ENCODE measurements around the gene PLD4.

Gene PLD4

DNA sequence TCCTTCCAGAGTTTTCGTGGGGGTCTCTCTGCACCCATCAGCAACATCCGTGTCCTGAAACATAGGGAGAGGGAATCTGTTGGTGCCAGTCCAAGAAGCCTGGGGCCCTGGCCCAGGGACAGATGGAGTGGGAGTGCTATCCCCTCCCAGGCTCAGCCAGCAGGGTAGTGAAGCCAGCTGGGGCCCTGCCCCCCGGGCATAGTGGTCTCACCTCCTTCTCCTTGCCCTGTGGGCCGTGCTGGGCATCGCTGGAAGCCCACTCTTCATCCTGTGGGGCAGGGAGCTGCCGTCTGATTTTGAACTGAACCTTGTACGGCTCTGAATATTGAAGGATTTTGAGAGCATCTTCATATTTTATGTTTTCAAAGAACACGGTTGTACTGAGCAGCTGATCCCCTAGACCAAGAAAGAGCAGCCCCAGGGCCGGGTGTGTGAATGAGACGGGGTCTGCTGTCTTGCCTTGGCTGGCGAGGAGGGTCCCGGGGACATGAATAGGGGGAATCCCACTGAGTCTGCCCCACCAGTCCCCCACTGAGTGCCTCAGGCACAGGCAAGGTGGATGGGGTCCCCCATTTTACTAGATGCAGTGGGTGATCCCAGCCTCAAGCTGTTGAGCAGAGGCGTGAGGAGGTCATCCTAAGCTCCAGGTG is 30.2 kb downstream of the PLD4 start:
- no peak for DNase-seq (ENCODE audit: low spot score)

- DNase-seq (ENCODE audit: low spot score) = no peak
Measured at GRCh38 chr14:104955396-104955770, 30.7 kb downstream of the PLD4 start.

DNA sequence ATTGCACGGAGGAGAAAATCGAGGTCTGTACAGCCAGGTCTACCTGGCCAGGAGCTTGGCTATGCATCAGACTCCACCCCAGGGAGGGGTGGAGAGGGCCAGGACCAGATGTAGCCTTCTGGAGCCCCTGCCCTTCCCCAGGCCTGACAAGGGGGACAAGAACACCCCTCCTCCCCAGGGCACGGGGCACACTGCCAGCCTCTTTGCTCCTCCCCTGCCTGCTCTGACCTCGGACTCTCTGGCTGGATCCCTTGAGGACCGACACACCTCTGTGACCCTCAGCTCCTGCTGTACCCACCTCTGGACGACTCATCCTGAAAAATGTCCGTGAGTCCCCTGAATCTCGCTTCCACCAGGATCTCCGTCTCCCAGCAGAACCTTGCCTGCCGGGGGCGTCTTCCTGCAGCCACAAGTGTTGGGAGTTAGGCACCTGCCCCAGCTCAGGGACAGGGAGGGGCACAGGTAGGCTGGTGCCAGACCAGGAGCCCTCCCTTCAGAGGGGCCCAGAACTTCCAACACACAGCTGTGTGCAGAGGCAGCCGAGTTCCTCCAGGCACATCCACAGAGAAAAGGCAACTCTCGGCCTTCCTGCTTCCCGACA is 31.7 kb downstream of the PLD4 start:
- DNase-seq (ENCODE audit: low spot score) = no peak

DNA sequence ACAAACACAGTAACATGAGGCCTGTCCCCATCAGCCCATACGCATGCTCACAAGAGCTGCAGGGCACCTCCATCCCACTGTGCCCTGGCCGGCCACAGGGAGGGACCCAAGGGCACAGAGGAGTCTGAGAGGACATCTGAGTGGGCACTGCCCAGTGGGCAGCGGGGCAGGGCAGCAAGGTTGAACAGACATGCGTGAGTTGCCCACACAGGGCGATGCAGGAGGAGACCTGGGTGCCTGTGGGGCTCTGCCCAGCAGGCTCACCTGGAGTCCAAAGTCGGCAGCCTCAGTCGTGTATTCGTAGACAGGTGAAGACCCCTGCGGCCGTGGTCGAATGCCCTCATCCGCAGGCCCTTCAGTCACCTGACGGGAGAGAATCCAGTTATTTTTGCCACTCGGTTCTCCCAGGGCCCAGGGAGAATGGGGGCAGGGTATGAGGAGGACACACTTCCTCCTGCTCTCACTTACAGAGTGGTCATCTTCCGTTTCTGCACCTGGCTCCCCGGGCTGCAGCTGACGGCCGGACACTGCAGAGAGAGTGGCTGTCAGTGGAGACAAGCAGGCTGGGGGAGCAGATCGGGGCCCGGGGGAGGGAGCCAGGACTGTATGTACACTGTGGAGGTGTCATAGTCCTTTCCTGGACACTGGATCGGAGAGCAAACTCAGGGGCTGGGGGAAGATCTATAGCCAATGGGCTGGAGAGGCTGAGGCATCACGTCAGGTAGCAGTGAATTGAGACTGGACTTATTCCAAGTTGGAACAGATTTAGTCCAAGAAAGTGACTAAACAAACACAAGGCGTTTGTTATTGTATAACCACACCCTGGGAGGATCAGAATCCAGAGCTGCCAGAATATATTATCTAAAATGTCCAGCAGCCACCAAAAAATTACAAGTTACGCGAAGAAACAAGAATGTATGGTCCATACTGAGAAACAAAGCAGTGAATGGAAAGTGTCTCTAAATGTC is 32.8 kb downstream of the PLD4 start:
- DNase-seq (ENCODE audit: low spot score) = no peak

DNA sequence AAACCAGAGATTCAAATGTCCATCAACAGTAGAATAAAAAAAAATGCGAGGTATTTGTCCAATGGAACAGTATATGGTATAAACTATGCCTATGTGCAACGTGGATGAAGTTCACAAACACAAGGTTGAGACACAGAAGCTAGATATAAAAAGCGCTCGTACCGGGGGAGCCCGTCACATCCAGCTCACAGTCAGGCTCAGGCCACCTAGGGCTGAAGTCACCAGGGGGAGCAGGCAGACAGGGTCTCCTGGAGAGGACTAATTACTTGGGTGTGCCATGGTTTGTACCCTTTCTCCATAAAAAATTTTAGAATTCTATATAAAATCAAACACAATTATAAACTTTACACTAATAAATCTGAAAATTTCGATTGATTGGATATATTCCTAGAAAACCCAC is 39.9 kb downstream of the PLD4 start:
- no peak for DNase-seq (ENCODE audit: low spot score)

GRCh38 chr14:104965561-104966231 is 41.0 kb downstream of the PLD4 start:
- DNase-seq (ENCODE audit: low spot score) = no peak

DNA sequence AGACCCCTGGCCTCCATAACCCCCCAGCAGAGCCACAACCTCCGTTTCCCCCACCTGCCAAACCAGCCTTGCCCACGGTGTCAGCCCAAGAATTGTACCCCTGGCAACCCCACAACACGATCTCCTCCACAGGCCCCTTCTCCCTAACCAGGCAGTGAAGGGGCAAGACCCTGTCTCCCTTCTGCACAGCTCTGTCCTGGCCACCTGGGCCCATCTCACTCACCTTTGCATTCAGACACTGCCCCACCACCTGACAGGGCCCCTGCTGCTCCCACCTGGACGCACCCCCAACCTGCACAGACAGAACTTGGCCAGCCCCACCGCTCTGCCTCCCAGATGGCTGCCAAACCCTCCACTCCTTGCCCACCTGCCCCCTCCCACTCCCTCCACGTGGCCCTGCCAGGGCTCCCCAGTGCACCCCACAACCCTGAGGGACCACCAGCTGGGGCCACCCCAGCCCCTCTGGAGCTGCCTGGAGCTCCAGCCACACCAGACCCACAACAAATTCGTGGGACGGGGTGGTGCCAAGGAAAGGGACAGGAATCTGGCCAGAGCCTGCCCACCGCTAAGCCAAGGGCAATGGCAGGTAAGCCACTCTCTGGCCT is 41.7 kb downstream of the PLD4 start:
- DNase-seq (ENCODE audit: low spot score) = no peak

DNA sequence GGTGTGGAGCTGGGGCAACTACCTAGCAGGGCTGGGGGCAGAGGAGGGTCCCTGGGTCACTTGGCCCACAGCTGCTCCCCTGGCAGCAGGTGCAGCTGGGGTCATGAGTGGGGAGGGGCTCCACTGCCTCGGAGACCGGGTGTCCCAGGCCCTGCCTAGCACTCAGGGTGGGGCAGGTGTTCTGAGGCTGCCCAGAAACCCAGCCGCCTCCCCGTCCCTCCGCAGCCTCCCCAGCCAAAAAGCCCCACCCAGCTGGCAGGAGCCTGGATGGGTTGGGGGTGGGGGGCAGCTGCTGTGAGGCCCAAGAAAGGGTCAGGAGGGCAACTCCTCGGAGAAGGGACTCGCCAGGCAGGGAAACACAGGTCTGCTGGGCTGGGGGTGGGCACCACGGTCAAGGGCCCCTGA is 42.3 kb downstream of the PLD4 start:
- no peak for DNase-seq (ENCODE audit: low spot score)

- no peak for DNase-seq (ENCODE audit: low spot score)
Measured at GRCh38 chr14:104967386-104968152, 42.9 kb downstream of the PLD4 start.

DNA sequence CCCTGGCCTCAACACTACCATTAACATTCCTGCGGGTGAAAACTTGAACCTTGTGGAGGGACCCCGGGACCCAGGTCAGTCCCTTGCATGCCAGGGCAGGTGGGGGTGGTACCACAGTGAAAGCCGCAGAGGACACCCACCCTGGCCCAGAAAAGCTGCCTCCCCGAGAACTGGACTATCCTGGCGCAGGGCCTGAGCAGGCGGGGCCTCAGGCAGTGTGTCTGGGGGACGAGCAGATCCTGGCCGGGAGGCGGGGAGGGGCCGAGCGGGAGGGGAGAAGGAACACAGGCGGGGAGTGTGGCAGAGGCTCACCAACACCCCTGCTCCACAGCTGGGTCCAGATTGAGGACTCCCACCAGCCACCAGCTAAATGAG is 43.5 kb downstream of the PLD4 start:
- no peak for DNase-seq (ENCODE audit: low spot score)

- DNase-seq (ENCODE audit: low spot score) = no peak
Measured at GRCh38 chr14:104968541-104969401, 44.1 kb downstream of the PLD4 start.

GRCh38 chr14:104969741-104970230 is 45.1 kb downstream of the PLD4 start:
- no peak for DNase-seq (ENCODE audit: low spot score)

GRCh38 chr14:104970231-104971068 is 45.8 kb downstream of the PLD4 start:
- no peak for DNase-seq (ENCODE audit: low spot score)

- no peak for DNase-seq (ENCODE audit: low spot score)
Measured at GRCh38 chr14:104971447-104972240, 47.0 kb downstream of the PLD4 start.

DNA sequence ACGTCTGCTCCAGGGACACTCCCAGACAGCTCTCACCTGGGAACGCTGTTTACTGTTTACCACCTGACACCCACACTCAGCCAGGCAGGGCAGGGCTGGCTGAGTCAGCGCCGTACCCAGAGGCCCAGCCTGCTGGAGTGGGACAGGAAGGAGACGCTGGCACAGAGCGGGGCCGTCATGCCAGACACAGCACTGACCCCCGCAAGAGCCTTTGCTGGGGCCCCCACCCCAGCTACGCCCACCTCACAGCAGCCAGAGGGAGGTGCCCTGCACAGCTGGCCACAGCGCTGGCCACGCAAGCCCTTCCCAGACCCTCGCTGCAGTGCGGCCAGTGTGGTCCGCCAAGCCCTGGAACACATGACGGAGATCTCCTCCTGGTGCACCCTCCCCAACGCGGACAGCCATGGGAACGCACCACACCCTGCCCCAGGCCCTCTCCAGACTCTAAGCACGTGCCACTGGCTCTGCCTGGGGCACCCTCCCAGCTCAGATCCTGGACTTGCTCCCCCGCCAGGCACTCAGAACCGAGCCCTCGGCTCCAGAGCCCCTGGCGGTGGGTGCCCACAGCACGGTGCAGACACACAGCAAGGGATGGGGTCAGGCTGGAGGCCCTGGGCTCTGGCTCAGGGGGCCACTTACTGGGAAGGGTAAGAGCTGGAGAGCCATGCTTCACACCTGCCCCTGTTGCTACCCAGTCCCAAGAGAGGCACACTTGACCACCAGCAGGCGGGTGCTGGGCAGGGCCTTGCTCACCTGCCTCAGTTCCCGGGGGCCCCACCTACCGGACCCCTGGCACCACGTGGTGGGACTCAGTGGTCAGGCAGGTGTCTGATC is 47.8 kb downstream of the PLD4 start:
- no peak for DNase-seq (ENCODE audit: low spot score)

GRCh38 chr14:104973135-104973384 is 48.4 kb downstream of the PLD4 start:
- no peak for DNase-seq (ENCODE audit: low spot score)

DNA sequence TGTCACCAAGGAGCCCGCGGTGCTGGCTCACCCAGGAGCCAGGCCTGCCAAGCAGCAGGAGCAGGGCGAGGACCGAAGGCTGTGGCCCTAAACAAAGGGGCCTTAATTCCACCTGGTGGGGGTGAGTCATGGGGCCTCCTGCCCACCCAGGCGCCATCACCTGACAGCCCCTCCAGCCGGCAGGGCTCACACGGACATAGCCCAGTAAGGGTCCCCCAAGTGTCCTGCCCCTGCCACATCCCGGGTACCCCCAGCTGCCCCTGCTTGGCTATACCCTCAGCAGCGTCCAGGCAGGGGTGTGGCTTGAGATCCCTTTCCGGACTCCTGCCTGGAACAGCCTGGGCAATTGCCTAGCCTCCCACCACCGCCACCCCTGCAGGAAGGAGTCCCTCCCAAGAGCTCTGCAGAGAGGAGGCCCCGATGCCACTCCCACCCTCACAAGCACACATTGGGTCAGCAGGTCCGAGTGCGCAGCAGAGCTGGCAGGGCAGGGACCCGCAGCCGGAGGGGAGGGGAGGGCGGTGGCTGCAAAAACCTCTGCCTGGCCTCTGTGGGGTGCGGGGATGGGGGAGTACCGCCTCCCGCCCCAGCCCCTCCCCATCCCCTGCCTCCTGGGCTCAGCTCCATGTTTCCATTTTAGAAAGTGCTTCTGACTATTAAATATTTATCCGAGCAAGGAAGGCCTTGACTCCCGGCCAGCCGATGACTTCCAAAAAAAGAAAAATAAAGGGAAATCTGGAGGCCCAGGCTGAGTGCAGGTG is 48.9 kb downstream of the PLD4 start:
- DNase-seq (ENCODE audit: low spot score) = no peak

All from SK-N-DZ (cell line).